CD4-positive, alpha-beta T cell treated with Interleukin-6 at 100 ng/mL for 8 hours (primary cell): ENCODE data around the gene UBL3.

Experiments used
- DNase-seq: peaks from one replicate; pipeline ENCODE4 v3.0.0-alpha.2; 2020; ENCODE audit warnings: mixed read lengths, low spot score

Gene UBL3

GRCh38 chr13:29758531-29759114, 91.8 kb downstream of the UBL3 start:
- DNase-seq = peak; percentile 5

- no peak for DNase-seq
Observed at GRCh38 chr13:29756506-29756905, 93.9 kb downstream of the UBL3 start.

GRCh38 chr13:29754473-29754806, 96.0 kb downstream of the UBL3 start:
- DNase-seq = no peak

GRCh38 chr13:29753618-29754472, 96.6 kb downstream of the UBL3 start:
- no peak for DNase-seq

GRCh38 chr13:29752175-29752574, 98.2 kb downstream of the UBL3 start:
- DNase-seq = no peak

- DNase-seq = no peak
Observed at GRCh38 chr13:29750183-29750530, 100.3 kb downstream of the UBL3 start.

GRCh38 chr13:29749401-29750182, 100.8 kb downstream of the UBL3 start:
- DNase-seq = no peak

- DNase-seq = no peak
Observed at GRCh38 chr13:29748097-29748496, 102.3 kb downstream of the UBL3 start.

GRCh38 chr13:29746148-29746677, 104.2 kb downstream of the UBL3 start:
- no peak for DNase-seq

- DNase-seq = no peak
Observed at GRCh38 chr13:29745704-29746103, 104.7 kb downstream of the UBL3 start.

GRCh38 chr13:29743201-29743786, 107.1 kb downstream of the UBL3 start:
- DNase-seq = no peak

- no peak for DNase-seq
Observed at GRCh38 chr13:29740961-29741360, 109.5 kb downstream of the UBL3 start.

GRCh38 chr13:29737061-29737460, 113.4 kb downstream of the UBL3 start:
- no peak for DNase-seq

- no peak for DNase-seq
Observed at GRCh38 chr13:29733147-29733611, 117.2 kb downstream of the UBL3 start.

- DNase-seq = no peak
Observed at GRCh38 chr13:29730253-29730652, 120.2 kb downstream of the UBL3 start.

GRCh38 chr13:29722415-29722814, 128.0 kb downstream of the UBL3 start:
- no peak for DNase-seq

GRCh38 chr13:29721766-29722165, 128.7 kb downstream of the UBL3 start:
- DNase-seq = no peak

- DNase-seq = no peak
Observed at GRCh38 chr13:29718694-29719093, 131.7 kb downstream of the UBL3 start.

- DNase-seq = no peak
Observed at GRCh38 chr13:29716493-29716892, 133.9 kb downstream of the UBL3 start.
